ENCODE measurements around the gene SLC6A13. TPM values are rescaled to one million over a fixed set of nuclear protein-coding genes. Genes with fewer than 3 reads are reported as not detected.

The SLC6A13 gene
- total and polyA plus RNA-seq, 2 of the 13 experiments (the other 11 are each of a cell fraction or from before 2014, with no cell fraction given) = 0.05 to 0.15 TPM

DNA sequence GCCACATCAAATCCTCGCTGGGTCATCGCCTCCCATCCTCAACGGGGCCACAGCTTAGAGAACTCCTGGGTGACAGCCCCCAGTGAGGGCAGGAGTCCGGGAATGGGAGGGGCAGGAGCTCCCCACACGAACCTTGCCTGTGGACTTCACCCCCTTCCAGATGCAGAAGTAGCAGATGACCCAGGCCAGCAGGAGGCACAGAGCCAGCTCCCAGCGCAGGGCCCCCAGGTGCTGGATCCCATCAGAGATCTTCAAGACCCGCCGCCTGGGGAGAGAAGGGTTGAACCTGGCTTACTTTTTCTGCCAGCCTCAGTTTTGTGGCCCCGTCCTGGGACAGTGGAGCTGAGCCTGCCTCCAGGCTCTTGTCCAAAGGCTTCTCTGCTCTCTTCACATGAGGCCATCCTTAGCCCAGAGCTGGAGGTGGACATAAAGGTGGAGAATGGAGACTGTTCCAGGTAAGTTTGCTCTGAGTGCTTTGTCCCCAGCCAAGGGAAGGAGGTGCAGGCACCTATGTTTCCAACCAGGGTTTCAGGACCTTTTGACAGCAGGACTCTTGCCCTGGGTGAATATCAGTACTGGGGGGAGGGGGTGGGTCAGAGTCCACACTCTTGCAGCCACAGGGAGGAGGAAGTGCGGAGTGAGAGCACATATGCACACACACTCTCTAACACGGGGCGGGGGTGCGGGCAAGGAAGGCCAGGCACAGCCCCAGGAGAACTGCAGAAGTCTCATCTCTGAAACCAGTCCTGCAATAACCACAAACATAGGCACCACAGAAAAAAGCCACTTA is 25.4 kb downstream of the SLC6A13 start (continued):
- TF ChIP-seq MEIS1 (CRISPR knock-in tag; IDR thresholded peaks at IDR 0.05; ENCODE audit: borderline replicate concordance) (no peak), MTA1 (CRISPR knock-in tag; IDR thresholded peaks at IDR 0.05; ENCODE audit: borderline replicate concordance) (peak; percentile 50; the same call in 1 of the 2 replicates), CBX1 (IDR thresholded peaks at IDR 0.05; ENCODE audit: low read depth) (no peak), U2AF1 (optimal IDR thresholded peaks at IDR 0.05; ENCODE audit: low read depth, low read length) (no peak), TBL1XR1 (IDR thresholded peaks at IDR 0.05; ENCODE audit: borderline replicate concordance, low read length, partially characterized antibody) (peak; percentile 23), ZKSCAN1 (IDR thresholded peaks at IDR 0.05; ENCODE audit: low read length) (no peak), DRAP1 (CRISPR knock-in tag; IDR thresholded peaks at IDR 0.05) (peak; percentile 30; the same call in 1 of the 2 replicates), FOXO1 (CRISPR knock-in tag; IDR thresholded peaks at IDR 0.05) (no peak), FLYWCH1 (CRISPR knock-in tag; IDR thresholded peaks at IDR 0.05) (no peak), ARNTL (CRISPR knock-in tag; IDR thresholded peaks at IDR 0.05) (peak; percentile 31; the same call in 1 of the 2 replicates), GTF3A (CRISPR knock-in tag; conservative IDR thresholded peaks at IDR 0.05) (no peak), MXI1 (IDR thresholded peaks at IDR 0.05; ENCODE audit: borderline replicate concordance, low read depth, low read length) (peak; percentile 15; the same call in 1 of the 3 replicates), HDAC2 (CRISPR knock-in tag; IDR thresholded peaks at IDR 0.05) (peak; percentile 46; the same call in 1 of the 2 replicates), ZNF121 (CRISPR knock-in tag; IDR thresholded peaks at IDR 0.05) (no peak)
- TF ChIP-seq, protein P1, sequence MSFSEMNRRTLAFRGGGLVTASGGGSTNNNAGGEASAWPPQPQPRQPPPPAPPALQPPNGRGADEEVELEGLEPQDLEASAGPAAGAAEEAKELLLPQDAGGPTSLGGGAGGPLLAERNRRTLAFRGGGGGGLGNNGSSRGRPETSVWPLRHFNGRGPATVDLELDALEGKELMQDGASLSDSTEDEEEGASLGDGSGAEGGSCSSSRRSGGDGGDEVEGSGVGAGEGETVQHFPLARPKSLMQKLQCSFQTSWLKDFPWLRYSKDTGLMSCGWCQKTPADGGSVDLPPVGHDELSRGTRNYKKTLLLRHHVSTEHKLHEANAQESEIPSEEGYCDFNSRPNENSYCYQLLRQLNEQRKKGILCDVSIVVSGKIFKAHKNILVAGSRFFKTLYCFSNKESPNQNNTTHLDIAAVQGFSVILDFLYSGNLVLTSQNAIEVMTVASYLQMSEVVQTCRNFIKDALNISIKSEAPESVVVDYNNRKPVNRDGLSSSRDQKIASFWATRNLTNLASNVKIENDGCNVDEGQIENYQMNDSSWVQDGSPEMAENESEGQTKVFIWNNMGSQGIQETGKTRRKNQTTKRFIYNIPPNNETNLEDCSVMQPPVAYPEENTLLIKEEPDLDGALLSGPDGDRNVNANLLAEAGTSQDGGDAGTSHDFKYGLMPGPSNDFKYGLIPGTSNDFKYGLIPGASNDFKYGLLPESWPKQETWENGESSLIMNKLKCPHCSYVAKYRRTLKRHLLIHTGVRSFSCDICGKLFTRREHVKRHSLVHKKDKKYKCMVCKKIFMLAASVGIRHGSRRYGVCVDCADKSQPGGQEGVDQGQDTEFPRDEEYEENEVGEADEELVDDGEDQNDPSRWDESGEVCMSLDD (CRISPR knock-in tag; IDR thresholded peaks at IDR 0.05; ENCODE audit: borderline replicate concordance) = no peak
- TF ChIP-seq, protein P2, sequence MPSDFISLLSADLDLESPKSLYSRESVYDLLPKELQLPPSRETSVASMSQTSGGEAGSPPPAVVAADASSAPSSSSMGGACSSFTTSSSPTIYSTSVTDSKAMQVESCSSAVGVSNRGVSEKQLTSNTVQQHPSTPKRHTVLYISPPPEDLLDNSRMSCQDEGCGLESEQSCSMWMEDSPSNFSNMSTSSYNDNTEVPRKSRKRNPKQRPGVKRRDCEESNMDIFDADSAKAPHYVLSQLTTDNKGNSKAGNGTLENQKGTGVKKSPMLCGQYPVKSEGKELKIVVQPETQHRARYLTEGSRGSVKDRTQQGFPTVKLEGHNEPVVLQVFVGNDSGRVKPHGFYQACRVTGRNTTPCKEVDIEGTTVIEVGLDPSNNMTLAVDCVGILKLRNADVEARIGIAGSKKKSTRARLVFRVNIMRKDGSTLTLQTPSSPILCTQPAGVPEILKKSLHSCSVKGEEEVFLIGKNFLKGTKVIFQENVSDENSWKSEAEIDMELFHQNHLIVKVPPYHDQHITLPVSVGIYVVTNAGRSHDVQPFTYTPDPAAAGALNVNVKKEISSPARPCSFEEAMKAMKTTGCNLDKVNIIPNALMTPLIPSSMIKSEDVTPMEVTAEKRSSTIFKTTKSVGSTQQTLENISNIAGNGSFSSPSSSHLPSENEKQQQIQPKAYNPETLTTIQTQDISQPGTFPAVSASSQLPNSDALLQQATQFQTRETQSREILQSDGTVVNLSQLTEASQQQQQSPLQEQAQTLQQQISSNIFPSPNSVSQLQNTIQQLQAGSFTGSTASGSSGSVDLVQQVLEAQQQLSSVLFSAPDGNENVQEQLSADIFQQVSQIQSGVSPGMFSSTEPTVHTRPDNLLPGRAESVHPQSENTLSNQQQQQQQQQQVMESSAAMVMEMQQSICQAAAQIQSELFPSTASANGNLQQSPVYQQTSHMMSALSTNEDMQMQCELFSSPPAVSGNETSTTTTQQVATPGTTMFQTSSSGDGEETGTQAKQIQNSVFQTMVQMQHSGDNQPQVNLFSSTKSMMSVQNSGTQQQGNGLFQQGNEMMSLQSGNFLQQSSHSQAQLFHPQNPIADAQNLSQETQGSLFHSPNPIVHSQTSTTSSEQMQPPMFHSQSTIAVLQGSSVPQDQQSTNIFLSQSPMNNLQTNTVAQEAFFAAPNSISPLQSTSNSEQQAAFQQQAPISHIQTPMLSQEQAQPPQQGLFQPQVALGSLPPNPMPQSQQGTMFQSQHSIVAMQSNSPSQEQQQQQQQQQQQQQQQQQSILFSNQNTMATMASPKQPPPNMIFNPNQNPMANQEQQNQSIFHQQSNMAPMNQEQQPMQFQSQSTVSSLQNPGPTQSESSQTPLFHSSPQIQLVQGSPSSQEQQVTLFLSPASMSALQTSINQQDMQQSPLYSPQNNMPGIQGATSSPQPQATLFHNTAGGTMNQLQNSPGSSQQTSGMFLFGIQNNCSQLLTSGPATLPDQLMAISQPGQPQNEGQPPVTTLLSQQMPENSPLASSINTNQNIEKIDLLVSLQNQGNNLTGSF (CRISPR knock-in tag; IDR thresholded peaks at IDR 0.05) = no peak
- TF ChIP-seq, protein P3, sequence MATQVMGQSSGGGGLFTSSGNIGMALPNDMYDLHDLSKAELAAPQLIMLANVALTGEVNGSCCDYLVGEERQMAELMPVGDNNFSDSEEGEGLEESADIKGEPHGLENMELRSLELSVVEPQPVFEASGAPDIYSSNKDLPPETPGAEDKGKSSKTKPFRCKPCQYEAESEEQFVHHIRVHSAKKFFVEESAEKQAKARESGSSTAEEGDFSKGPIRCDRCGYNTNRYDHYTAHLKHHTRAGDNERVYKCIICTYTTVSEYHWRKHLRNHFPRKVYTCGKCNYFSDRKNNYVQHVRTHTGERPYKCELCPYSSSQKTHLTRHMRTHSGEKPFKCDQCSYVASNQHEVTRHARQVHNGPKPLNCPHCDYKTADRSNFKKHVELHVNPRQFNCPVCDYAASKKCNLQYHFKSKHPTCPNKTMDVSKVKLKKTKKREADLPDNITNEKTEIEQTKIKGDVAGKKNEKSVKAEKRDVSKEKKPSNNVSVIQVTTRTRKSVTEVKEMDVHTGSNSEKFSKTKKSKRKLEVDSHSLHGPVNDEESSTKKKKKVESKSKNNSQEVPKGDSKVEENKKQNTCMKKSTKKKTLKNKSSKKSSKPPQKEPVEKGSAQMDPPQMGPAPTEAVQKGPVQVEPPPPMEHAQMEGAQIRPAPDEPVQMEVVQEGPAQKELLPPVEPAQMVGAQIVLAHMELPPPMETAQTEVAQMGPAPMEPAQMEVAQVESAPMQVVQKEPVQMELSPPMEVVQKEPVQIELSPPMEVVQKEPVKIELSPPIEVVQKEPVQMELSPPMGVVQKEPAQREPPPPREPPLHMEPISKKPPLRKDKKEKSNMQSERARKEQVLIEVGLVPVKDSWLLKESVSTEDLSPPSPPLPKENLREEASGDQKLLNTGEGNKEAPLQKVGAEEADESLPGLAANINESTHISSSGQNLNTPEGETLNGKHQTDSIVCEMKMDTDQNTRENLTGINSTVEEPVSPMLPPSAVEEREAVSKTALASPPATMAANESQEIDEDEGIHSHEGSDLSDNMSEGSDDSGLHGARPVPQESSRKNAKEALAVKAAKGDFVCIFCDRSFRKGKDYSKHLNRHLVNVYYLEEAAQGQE (IDR thresholded peaks at IDR 0.05; ENCODE audit: borderline replicate concordance in 1 of 2, low read depth in 1 of 2, low read length in 2 of 2) = no peak
